C4-2B (cell line): ENCODE measurements around the gene TMEM163.

Source experiments
- H3K27ac ChIP-seq: fragments of 450-650 bp; 2 replicates; pipeline ENCODE4 v1.5.1; 2017
- ZFX ChIP-seq: fragments of 450-650 bp; IDR thresholded peaks from 2 replicates; pipeline ENCODE4 v1.6.1; 2017
- TF ChIP-seq, protein P1 (sequence below): fragments of 450-650 bp; conservative IDR thresholded peaks from 2 replicates; pipeline ENCODE4 v1.5.1; 2017; ENCODE audit warnings: mild to moderate bottlenecking

Gene TMEM163

DNA sequence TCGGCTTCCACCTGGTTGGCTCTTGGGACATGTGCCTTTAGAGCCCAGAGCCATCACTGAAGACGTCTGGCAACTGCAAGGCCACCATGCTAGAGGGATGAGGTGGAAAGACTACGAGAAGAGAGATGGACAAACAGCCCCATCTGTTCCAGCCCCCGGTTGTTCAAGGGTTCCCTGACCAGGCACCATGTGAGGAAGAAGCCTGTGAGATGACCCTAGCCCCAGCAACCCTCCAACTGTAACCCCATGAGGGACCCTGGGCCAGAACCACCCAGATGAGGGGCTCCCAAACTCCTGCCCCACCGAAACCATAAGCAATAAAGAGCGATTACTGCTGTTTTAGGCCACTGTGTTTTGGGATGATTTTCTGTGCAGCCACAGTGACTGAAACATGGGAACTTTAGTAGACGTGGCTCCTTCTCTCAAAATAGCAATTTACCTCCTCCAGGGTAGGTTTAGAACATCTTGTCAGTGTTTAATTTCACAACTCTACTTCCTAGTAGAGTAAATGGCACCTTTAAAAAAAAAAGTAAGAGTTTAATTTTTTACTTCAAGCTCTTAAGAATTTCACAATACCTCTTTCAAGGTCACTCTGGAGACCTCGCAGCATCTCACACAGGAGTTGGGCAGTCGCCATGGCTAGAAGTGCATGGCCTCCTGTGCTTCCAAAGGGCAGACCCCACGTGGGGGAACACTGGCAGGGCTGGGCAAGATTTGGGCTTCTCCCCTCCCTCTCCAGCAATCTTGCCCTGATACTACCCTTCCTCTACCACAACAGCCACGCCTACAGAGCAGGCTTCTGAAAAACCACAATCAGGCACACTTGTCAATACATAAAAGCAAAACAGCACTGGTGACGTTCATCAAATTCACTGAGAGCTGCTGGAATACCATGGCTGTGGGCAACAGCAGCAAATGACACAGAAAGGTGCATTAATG is 48.8 kb downstream of the TMEM163 start:
- H3K27ac ChIP-seq = no peak overlapping the region

DNA sequence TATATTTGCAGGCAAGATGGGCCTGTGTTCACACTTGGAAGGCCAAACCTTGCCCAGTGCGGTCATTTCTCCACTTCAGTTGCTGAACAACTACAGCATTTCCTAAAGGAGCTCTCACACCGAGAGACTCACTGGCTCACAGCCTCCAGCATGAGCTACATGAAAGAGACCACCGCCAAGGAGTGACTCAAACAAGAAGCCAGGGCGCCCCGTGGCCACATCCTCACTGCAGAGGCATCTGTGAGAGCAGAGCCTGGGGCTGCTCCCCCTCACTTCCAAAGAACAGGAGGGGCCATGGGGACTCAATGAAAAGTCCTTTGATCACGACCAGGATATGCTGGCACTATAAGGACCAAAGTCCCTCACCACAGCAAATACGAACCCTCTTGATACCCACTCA is 50.0 kb downstream of the TMEM163 start:
- no peak overlapping the region for H3K27ac ChIP-seq
- no peak for TF ChIP-seq ZFX
- TF ChIP-seq, protein P1, sequence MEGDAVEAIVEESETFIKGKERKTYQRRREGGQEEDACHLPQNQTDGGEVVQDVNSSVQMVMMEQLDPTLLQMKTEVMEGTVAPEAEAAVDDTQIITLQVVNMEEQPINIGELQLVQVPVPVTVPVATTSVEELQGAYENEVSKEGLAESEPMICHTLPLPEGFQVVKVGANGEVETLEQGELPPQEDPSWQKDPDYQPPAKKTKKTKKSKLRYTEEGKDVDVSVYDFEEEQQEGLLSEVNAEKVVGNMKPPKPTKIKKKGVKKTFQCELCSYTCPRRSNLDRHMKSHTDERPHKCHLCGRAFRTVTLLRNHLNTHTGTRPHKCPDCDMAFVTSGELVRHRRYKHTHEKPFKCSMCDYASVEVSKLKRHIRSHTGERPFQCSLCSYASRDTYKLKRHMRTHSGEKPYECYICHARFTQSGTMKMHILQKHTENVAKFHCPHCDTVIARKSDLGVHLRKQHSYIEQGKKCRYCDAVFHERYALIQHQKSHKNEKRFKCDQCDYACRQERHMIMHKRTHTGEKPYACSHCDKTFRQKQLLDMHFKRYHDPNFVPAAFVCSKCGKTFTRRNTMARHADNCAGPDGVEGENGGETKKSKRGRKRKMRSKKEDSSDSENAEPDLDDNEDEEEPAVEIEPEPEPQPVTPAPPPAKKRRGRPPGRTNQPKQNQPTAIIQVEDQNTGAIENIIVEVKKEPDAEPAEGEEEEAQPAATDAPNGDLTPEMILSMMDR = no peak

More for the DNA sequence above, 48.8 kb downstream of the TMEM163 start:
- TF ChIP-seq, protein P1 = no peak
- TF ChIP-seq ZFX = no peak

DNA sequence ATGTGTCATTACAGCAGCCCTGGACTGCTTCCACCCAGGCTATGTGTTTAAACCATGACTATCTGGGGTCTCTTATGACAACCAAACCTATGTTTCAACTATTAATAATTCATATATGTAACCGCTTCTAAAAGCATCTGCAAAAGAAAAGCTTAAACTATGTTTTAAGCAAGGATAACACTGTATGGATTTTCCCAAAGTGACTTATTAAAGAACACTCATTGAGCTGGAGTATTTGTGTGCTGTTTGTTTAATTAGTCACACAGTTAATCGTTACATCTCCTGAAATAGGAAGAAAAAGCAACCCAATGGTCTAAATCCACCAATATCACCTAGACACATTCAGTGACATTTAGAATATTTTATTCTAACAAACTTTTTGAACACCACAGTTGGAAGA is 51.3 kb downstream of the TMEM163 start:
- no peak overlapping the region for H3K27ac ChIP-seq
- TF ChIP-seq, protein P1 = no peak
- no peak for TF ChIP-seq ZFX

DNA sequence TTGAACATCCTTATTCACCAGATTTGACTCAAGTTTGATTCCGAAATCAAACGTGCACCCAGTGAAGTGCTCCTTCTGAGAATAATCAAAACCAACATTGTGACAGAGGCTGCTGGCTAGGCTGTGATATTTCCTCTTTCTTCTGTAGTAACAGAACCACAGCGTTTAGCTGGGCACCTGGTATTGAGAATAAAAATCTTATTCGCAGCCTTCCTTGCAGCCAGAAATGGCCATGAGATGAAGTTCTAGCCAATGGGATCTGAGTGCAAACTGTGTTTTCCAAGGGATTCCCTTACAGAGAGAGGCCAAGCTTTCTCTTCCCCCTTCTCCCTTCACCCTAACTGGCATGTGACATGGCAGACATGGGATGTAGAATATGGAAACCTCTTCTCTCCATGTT is 51.7 kb downstream of the TMEM163 start:
- TF ChIP-seq, protein P1 = no peak
- TF ChIP-seq ZFX = no peak
- no peak overlapping the region for H3K27ac ChIP-seq

DNA sequence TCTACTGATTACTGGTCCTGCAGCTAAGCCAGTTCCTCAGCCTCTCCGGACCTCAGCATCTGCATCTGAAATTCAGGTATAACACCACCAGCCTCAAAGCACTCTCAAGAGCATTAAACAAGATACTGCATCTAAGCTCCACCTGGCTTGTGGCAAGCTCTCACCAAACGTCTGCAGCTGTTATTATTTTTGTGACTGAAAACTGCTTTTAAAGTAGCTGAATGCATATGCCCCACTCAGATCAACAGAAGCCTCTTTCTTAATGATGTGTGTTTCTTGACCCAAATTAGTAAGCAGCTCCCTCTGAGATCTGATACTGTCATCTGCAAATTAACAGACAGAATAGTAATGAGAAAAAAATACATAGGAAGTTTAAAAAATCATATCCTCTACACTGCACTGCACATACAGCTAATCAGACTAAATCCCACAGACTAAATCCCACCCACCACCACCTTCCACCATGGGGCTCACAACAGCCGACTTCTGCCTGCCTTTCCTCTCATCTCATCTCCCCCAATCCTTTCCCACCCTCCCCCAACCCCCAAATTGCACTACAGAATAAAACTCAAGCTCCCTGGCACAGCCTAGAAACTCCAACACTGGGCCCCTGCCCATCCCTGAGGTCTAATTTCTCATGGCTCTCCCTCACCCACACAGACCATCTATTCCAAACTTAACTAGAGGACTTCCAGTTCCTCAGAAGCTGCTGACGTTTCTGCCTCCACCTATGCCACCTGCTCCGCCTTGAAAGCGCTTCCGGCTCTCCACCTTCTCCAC is 52.9 kb downstream of the TMEM163 start:
- TF ChIP-seq, protein P1 = no peak
- TF ChIP-seq ZFX = no peak
- no peak overlapping the region for H3K27ac ChIP-seq

DNA sequence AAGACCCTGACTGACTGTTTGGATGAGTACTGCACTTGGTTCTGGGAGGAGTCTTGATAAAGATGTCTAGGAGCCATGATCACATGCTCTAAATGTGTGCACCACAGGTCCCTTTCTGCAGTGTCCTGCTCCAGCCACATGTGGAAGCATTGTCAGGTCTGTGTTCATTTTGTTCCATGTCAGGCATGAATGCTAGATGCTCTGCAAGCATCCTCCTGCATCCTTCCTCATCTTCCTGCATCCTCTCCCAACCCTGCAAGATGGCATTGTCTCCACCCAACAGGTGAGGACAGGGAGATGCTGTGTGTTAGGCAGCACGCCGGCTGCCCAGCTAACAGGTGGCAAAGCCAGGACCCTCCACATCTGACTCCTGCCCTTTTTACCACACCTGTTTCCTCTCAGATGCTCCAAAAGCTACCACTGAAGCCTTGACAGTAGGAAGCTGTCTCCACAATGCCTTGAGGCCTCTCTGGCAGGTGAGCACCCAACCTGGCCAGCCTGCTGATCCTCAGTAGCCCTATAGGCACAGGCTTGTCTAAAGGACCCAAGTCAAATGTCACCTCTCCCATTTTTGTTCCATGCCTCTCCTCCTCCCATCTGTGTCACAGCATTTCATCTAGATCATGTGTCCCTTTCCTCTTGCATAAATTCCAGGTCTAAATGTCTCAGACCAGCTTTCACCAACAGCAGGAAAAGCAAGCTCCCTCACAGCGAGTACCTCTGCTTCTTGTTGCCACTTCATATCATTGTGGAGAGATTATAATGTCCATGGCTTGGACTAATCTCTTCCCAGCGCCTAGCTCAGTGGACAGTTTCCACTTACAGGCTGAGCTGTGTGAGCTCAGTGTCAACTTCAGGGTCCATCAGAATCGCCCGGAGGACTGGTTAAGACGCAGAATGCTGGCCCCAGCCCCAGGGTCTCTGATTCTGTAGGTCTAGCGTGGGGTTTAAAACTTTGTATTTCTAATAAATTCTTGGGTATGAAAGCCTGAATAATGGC is 55.0 kb downstream of the TMEM163 start:
- TF ChIP-seq ZFX = no peak
- TF ChIP-seq, protein P1 = no peak
- no peak overlapping the region for H3K27ac ChIP-seq
